H1 (cell line): ENCODE results near the gene CYP2B6. TPM values are rescaled to one million over a fixed set of nuclear protein-coding genes. Genes with fewer than 3 reads are reported as not detected.
"Not testable (repeated sequence)": the region's sequence is repeated elsewhere in the genome, so short reads cannot be mapped to it uniquely, and the experiment has no call there.

ENCODE experiments used
- CTCF ChIA-PET: fragments of 300-600 bp; sonication (Branson Sonifier 250); formaldehyde crosslinking; loops from one replicate; lab custom pipeline; 2021; ENCODE audit not compliant: partially characterized antibody; lab: Charles Lee
- POLR2A ChIA-PET: fragments of 300-600 bp; sonication (Branson Sonifier 250); formaldehyde crosslinking; loops from one replicate; lab custom pipeline; 2021; ENCODE audit warnings: inconsistent platforms; ENCODE audit not compliant: partially characterized antibody; lab: Charles Lee
- DNase-seq, 2 experiments: peaks; one replicate each; pipeline versions ENCODE4 v3.0.0 to v3.0.0-alpha.2; 2010 to 2022; ENCODE audit warnings: low spot score in 2 of 2, low read depth in 1 of 2, mixed read lengths in 1 of 2
- FAIRE-seq: peaks from 2 replicates; lab custom pipeline; 2011; peaks lifted over from hg19 to GRCh38; lab: Jason Lieb, UNC
- H2AFZ ChIP-seq: 2 replicates; pipeline ENCODE4 v1.8.1; 2012; ENCODE audit warnings: low read length, inconsistent platforms
- H2AK5ac ChIP-seq: 2 replicates; pipeline ENCODE4 v1.6.1; 2013; ENCODE audit warnings: low read depth, low read length
- H2BK120ac ChIP-seq: replicated peaks from 2 replicates; pipeline ENCODE3; 2013; ENCODE audit warnings: low read depth, low read length, inconsistent platforms
- H2BK12ac ChIP-seq: 2 replicates; pipeline ENCODE4 v1.6.1; 2013; ENCODE audit warnings: low read depth, low read length
- H2BK15ac ChIP-seq: 2 replicates; pipeline ENCODE4 v1.6.1; 2013; ENCODE audit warnings: low read length
- H2BK20ac ChIP-seq: 2 replicates; pipeline ENCODE4 v1.6.1; 2013; ENCODE audit warnings: low read length
- H2BK5ac ChIP-seq: 2 replicates; pipeline ENCODE4 v1.6.1; 2013; ENCODE audit warnings: low read depth, low read length
- H3K14ac ChIP-seq: 2 replicates; pipeline ENCODE4 v1.6.1; 2013; ENCODE audit warnings: inconsistent platforms; ENCODE audit not compliant: insufficient read length
- H3K18ac ChIP-seq: 2 replicates; pipeline ENCODE4 v1.6.1; 2013; ENCODE audit warnings: low read length; ENCODE audit errors: extremely low read depth
- H3K23ac ChIP-seq: 2 replicates; pipeline ENCODE4 v1.6.1; 2013; ENCODE audit warnings: inconsistent platforms; ENCODE audit not compliant: insufficient read length
- H3K23me2 ChIP-seq: 2 replicates; pipeline ENCODE4 v1.6.1; 2013; ENCODE audit warnings: low read depth, low read length
- H3K27ac ChIP-seq: 2 replicates; pipeline ENCODE4 v1.6.1; 2011; ENCODE audit warnings: low read depth, low read length, inconsistent platforms
- H3K27me3 ChIP-seq, 4 experiments: replicated peaks in 1 of 4; 1 replicate in 1 of 4; 2 replicates in 3 of 4; pipeline versions ENCODE4 v1.6.1 to v1.8.1; 2011 to 2013; ENCODE audit warnings: low read length in 3 of 4, mild to moderate bottlenecking in 3 of 4, inconsistent platforms in 2 of 4, mixed read lengths in 2 of 4, moderate library complexity in 1 of 4; ENCODE audit not compliant: control insufficient read depth in 3 of 4, insufficient read depth in 3 of 4; ENCODE audit errors: extremely low read depth in 1 of 4
- H3K36me3 ChIP-seq, 4 experiments: 2 replicates each; pipeline versions ENCODE4 v1.6.1 to v1.8.1; 2011 to 2013; ENCODE audit warnings: mild to moderate bottlenecking in 4 of 4, low read length in 3 of 4, moderate library complexity in 2 of 4, control low read depth in 1 of 4, inconsistent platforms in 1 of 4; ENCODE audit not compliant: insufficient read depth in 4 of 4, control insufficient read depth in 2 of 4
- H3K4ac ChIP-seq: replicated peaks from 2 replicates; pipeline ENCODE3; 2013; ENCODE audit warnings: low read length, low read depth, mixed read lengths, inconsistent platforms; ENCODE audit not compliant: insufficient read length
- H3K4me1 ChIP-seq, 4 experiments: replicated peaks in 1 of 4; 1 replicate in 1 of 4; 2 replicates in 3 of 4; pipeline versions ENCODE4 v1.6.1 to v1.8.1; 2011 to 2013; ENCODE audit warnings: low read length in 3 of 4, inconsistent platforms in 2 of 4, mixed read lengths in 1 of 4; ENCODE audit not compliant: insufficient read depth in 4 of 4, control insufficient read depth in 3 of 4
- H3K4me2 ChIP-seq, 2 experiments: 2 replicates each; pipeline versions ENCODE4 v1.6.1 to v1.8.1; 2011 to 2013; ENCODE audit warnings: low read depth in 2 of 2, low read length in 2 of 2, control low read depth in 1 of 2, inconsistent platforms in 1 of 2, mild to moderate bottlenecking in 1 of 2; ENCODE audit not compliant: insufficient read depth in 1 of 2
- H3K4me3 ChIP-seq, 4 experiments: fragments of 200-600, 300-600 bp in 1 of 4; sonication (generic), shearing (Covaris generic), sonication (Bioruptor Twin) in 1 of 4; 2 replicates each; pipeline versions ENCODE4 v1.5.1 to v1.8.1; 2011 to 2016; ENCODE audit warnings: low read length in 4 of 4, low read depth in 3 of 4, control low read depth in 2 of 4, inconsistent platforms in 2 of 4, mild to moderate bottlenecking in 2 of 4, mixed read lengths in 1 of 4, moderate library complexity in 1 of 4; ENCODE audit not compliant: insufficient read depth in 2 of 4; ENCODE audit errors: extremely low read depth in 1 of 4
- H3K56ac ChIP-seq: replicated peaks from 2 replicates; pipeline ENCODE3; 2013; ENCODE audit warnings: low read depth, mild to moderate bottlenecking, mixed read lengths, low read length, inconsistent platforms; ENCODE audit not compliant: insufficient read length
- H3K79me1 ChIP-seq: 2 replicates; pipeline ENCODE4 v1.6.1; 2013; ENCODE audit warnings: low read depth, low read length, control low read depth
- H3K79me2 ChIP-seq, 2 experiments: 2 replicates each; pipeline versions ENCODE4 v1.6.1 to v1.8.1; 2012 to 2013; ENCODE audit warnings: low read length in 2 of 2, mild to moderate bottlenecking in 2 of 2, inconsistent platforms in 1 of 2; ENCODE audit not compliant: insufficient read depth in 2 of 2, control insufficient read depth in 1 of 2
- H3K9ac ChIP-seq, 4 experiments: replicated peaks in 1 of 4; 1 replicate in 1 of 4; 2 replicates in 3 of 4; pipeline versions ENCODE4 v1.6.1 to v1.8.1; 2011 to 2013; ENCODE audit warnings: low read depth in 3 of 4, low read length in 3 of 4, control low read depth in 2 of 4, mild to moderate bottlenecking in 2 of 4, moderate library complexity in 2 of 4, inconsistent platforms in 1 of 4; ENCODE audit errors: extremely low read depth in 1 of 4
- H3K9me3 ChIP-seq, 2 experiments: 2 replicates each; pipeline versions ENCODE4 v1.6.1 to v1.8.1; 2012 to 2013; ENCODE audit warnings: mild to moderate bottlenecking in 2 of 2, moderate library complexity in 2 of 2, control low read depth in 1 of 2, inconsistent platforms in 1 of 2, low read depth in 1 of 2, low read length in 1 of 2, mixed read lengths in 1 of 2; ENCODE audit not compliant: insufficient read depth in 2 of 2
- H4K20me1 ChIP-seq, 2 experiments: replicated peaks in 1 of 2; 2 replicates each; pipeline versions ENCODE3 to v1.8.1; 2011 to 2013; ENCODE audit warnings: inconsistent platforms in 2 of 2, low read length in 2 of 2, mild to moderate bottlenecking in 1 of 2; ENCODE audit not compliant: insufficient read depth in 2 of 2, control insufficient read depth in 1 of 2
- H4K5ac ChIP-seq: 2 replicates; pipeline ENCODE4 v1.6.1; 2013; ENCODE audit warnings: low read length, low read depth, mixed read lengths, inconsistent platforms; ENCODE audit not compliant: insufficient read length
- H4K8ac ChIP-seq: 2 replicates; pipeline ENCODE4 v1.8.0; 2013; ENCODE audit warnings: mild to moderate bottlenecking, moderate library complexity, low read length, inconsistent platforms; ENCODE audit not compliant: insufficient read depth; ENCODE audit errors: extremely low read depth
- H4K91ac ChIP-seq: replicated peaks from 2 replicates; pipeline ENCODE3; 2013; ENCODE audit warnings: low read length, mixed read lengths, inconsistent platforms; ENCODE audit not compliant: insufficient read length
- WGBS, 2 experiments: shearing (Covaris generic) in 1 of 2; methylation state at CpG; one replicate each; pipeline versions ENCODE4 v1.1.6 to v1.1.7; 2013 to 2015; ENCODE audit warnings: low lambda C conversion rate in 2 of 2, mixed read lengths in 2 of 2, inconsistent platforms in 1 of 2, low coverage in 1 of 2, missing lambda C conversion rate in 1 of 2; ENCODE audit not compliant: insufficient replicate concordance in 2 of 2, insufficient coverage in 1 of 2, insufficient read length in 1 of 2; ENCODE audit errors: extremely low coverage in 1 of 2, missing lambda C conversion rate in 1 of 2; 5-methylcytosine and 5-hydroxymethylcytosine counted together
- polyA plus RNA-seq, 7 experiments: library from polyadenylated mRNA; depleted of rRNA in 3 of 7; stranded (reverse) in 5 of 7; unstranded in 2 of 7; fragments of >200 nt in 5 of 7; fragments of 200-250 nt in 2 of 7; gene quantifications; 1 replicate in 5 of 7; 2 replicates in 1 of 7; 4 replicates in 1 of 7; pipeline versions ENCODE4 v1.2.1 to v1.2.3, GENCODE V29; 2011 to 2013; ENCODE audit warnings: missing spikeins in 2 of 7, mixed read lengths in 2 of 7
- total RNA-seq: library from RNA; stranded (reverse); fragmentation: NEBNext Ultra II Directional; extraction: Animal tissue kit (Norgen Biotek cat#: 25700); gene quantifications from 2 replicates; pipeline ENCODE4 v1.2.1, GENCODE V29; 2021

Gene CYP2B6
- total and polyA plus RNA-seq, 2 of the 8 experiments (the other 6 are each of a cell fraction or from before 2014, with no cell fraction given), result 2.8 to 5.4 TPM

DNA sequence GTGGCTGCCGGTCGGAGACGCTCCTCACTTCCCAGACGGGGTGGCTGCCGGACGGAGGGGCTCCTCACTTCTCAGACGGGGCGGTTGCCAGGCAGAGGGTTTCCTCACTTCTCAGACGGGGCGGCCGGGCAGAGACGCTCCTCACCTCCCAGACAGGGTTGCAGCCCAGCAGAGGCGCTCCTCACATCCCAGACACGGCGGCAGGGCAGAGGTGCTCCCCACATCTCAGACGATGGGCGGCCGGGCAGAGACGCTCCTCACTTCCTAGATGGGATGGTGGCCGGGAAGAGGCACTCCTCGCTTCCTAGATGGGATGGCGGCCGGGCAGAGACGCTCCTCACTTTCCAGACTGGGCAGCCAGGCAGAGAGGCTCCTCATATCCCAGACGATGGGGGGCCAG is 24.5 kb upstream of the CYP2B6 start:
- H3K27me3 ChIP-seq, H3K79me2 ChIP-seq, H2AK5ac ChIP-seq, H3K14ac ChIP-seq, H3K23me2 ChIP-seq, H4K5ac ChIP-seq, H2BK12ac ChIP-seq, H3K4me2 ChIP-seq, FAIRE-seq, H3K4me1 ChIP-seq, H4K91ac ChIP-seq, H3K56ac ChIP-seq, H2BK5ac ChIP-seq, CTCF ChIA-PET, H3K4me3 ChIP-seq, POLR2A ChIA-PET, H4K8ac ChIP-seq, H3K36me3 ChIP-seq, H3K18ac ChIP-seq, H2BK120ac ChIP-seq, H3K27ac ChIP-seq, H3K9ac ChIP-seq, H2BK20ac ChIP-seq, DNase-seq, H2BK15ac ChIP-seq, H3K23ac ChIP-seq, H3K4ac ChIP-seq, H3K79me1 ChIP-seq, H2AFZ ChIP-seq, H4K20me1 ChIP-seq: not testable (repeated sequence)
- WGBS, 2 experiments, result 94% methylated on average over 5 of the region's 25 CpGs; no CpG with 5 or more reads in 1 of the 2 experiments
- peaks cover 6 to 15% of the 10 kb centered on the region in 2 experiments for H3K9me3 ChIP-seq

DNA sequence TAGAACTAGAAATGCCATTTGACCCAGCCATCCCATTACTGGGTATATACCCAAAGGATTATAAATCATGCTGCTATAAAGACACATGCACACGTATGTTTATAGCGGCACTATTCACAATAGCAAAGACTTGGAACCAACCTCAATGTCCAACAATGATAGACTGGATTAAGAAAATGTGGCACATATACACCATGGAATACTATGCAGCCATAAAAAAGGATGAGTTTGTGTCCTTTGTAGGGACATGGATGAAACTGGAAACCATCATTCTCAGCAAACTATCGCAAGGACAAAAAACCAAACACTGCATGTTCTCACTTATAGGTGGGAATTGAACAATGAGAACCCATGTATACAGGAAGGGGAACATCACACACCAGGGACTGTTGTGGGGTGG is 23.0 kb upstream of the CYP2B6 start:
- H3K27me3 ChIP-seq, H4K8ac ChIP-seq, H3K23ac ChIP-seq, H2BK5ac ChIP-seq, H3K79me2 ChIP-seq, H3K36me3 ChIP-seq, FAIRE-seq, H3K14ac ChIP-seq, DNase-seq, H3K4ac ChIP-seq, H2AFZ ChIP-seq, H3K27ac ChIP-seq, H2BK12ac ChIP-seq, H2BK20ac ChIP-seq, H2BK120ac ChIP-seq, H3K18ac ChIP-seq, H3K4me3 ChIP-seq, CTCF ChIA-PET, H3K23me2 ChIP-seq, H4K5ac ChIP-seq, H2AK5ac ChIP-seq, H3K4me2 ChIP-seq, H4K20me1 ChIP-seq, H3K56ac ChIP-seq, H4K91ac ChIP-seq, H3K9ac ChIP-seq, POLR2A ChIA-PET, H2BK15ac ChIP-seq, H3K4me1 ChIP-seq, H3K79me1 ChIP-seq: not testable (repeated sequence)
- WGBS, 2 experiments, result 100% methylated on average over 1 of the region's 3 CpGs; no CpG with 5 or more reads in 1 of the 2 experiments
- peaks cover 6 to 15% of the 10 kb centered on the region in 2 experiments for H3K9me3 ChIP-seq
